Measurements from ENCODE around the gene OSBPL5.

The OSBPL5 gene

DNA sequence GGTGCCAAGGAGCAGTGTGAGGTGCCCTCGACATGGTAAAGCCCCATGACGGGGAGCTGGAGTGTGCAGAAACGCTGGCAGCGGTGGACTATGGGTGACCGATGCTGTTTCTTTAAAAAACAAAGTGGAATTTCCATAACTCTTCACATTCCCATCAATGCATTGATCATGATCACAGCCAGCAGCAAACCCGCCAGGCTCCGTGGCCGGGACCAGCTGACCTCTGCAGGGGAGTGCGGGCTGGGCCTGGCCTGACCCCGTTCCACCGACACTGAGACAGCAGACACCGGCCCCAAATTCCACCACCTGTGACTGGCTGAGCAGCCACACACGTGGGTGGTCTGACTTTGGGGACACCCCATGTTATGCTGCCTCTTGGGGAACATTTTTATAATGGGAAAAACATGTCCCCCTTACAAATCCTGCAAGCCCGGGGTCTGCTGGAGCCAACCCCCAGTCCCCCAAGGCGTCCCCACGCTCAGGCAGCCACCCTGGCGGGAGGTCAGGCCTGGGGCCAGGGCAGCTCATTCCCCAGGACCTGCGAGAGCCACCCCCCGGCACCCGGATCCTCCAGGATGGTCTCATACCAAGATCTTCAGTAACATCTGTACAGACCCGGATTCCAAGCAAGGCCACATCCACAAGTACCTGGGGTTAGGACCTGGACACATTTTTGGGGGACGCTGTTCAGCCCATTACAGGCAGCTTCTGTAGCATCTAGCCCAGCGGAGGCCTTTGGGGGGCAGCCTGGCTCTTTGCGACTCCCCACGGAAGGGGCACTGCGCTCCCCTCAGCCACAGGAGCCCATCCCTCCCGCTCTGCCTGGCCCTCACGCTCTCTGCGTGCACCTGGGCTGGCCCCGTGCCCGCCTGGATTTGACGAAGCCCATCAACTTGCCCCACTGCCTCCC is 20.6 kb downstream of the OSBPL5 start:
- CTCF ChIA-PET, result no interaction called here
- POLR2A ChIA-PET, result no interaction called here
- no peak for TF ChIP-seq FOXM1 (IDR thresholded peaks at IDR 0.05; ENCODE audit: borderline replicate concordance)
- TF ChIP-seq ELF4 (IDR thresholded peaks at IDR 0.05), result no peak
- TF ChIP-seq FOXK2 (IDR thresholded peaks at IDR 0.05), result no peak
- TF ChIP-seq HDGF (IDR thresholded peaks at IDR 0.05; ENCODE audit: borderline replicate concordance), result no peak
- no peak for TF ChIP-seq SUZ12 (IDR thresholded peaks at IDR 0.05)
- TF ChIP-seq NFRKB (IDR thresholded peaks at IDR 0.05), result no peak
- no peak for TF ChIP-seq L3MBTL2 (conservative IDR thresholded peaks at IDR 0.05)
- no peak for TF ChIP-seq SP1 (IDR thresholded peaks at IDR 0.05)
- no peak for TF ChIP-seq BHLHE40 (IDR thresholded peaks at IDR 0.05; ENCODE audit: borderline replicate concordance)
- TF ChIP-seq TARDBP (IDR thresholded peaks at IDR 0.05), result no peak
- TF ChIP-seq LEF1 (IDR thresholded peaks at IDR 0.05; ENCODE audit: borderline replicate concordance), result no peak
- TF ChIP-seq CTBP1 (IDR thresholded peaks at IDR 0.05; ENCODE audit: borderline replicate concordance), result no peak
- DNase-seq (ENCODE audit: extremely low spot score), result no peak

GRCh38 chr11:3143136-3143880 is 21.8 kb downstream of the OSBPL5 start:
- no peak for TF ChIP-seq LEF1 (IDR thresholded peaks at IDR 0.05; ENCODE audit: borderline replicate concordance)
- CTCF ChIA-PET, result no interaction called here
- DNase-seq (ENCODE audit: extremely low spot score), result no peak
- POLR2A ChIA-PET, result no interaction called here

- ChIA-PET CTCF (no interaction called here), POLR2A (no interaction called here)
- TF ChIP-seq L3MBTL2 (conservative IDR thresholded peaks at IDR 0.05), result no peak
- TF ChIP-seq CTBP1 (IDR thresholded peaks at IDR 0.05; ENCODE audit: borderline replicate concordance), result no peak
- TF ChIP-seq ELF4 (IDR thresholded peaks at IDR 0.05), result no peak
- no peak for TF ChIP-seq SUZ12 (IDR thresholded peaks at IDR 0.05)
- TF ChIP-seq FOXM1 (IDR thresholded peaks at IDR 0.05; ENCODE audit: borderline replicate concordance), result no peak
- TF ChIP-seq PKNOX1 (IDR thresholded peaks at IDR 0.05), result no peak
- TF ChIP-seq FOXA1 (IDR thresholded peaks at IDR 0.05), result no peak
- no peak for TF ChIP-seq BHLHE40 (IDR thresholded peaks at IDR 0.05; ENCODE audit: borderline replicate concordance)
- no peak for TF ChIP-seq FOXK2 (IDR thresholded peaks at IDR 0.05)
- TF ChIP-seq SP1 (IDR thresholded peaks at IDR 0.05), result no peak
- TF ChIP-seq TARDBP (IDR thresholded peaks at IDR 0.05), result no peak
- TF ChIP-seq LEF1 (IDR thresholded peaks at IDR 0.05; ENCODE audit: borderline replicate concordance), result no peak
- no peak for TF ChIP-seq HDGF (IDR thresholded peaks at IDR 0.05; ENCODE audit: borderline replicate concordance)
- TF ChIP-seq ARNT (IDR thresholded peaks at IDR 0.05), result no peak
- no peak for TF ChIP-seq ZNF384 (IDR thresholded peaks at IDR 0.05)
- no peak for TF ChIP-seq NFRKB (IDR thresholded peaks at IDR 0.05)
- no peak for DNase-seq (ENCODE audit: extremely low spot score)
Measured at GRCh38 chr11:3140291-3140603, 24.9 kb downstream of the OSBPL5 start.

DNA sequence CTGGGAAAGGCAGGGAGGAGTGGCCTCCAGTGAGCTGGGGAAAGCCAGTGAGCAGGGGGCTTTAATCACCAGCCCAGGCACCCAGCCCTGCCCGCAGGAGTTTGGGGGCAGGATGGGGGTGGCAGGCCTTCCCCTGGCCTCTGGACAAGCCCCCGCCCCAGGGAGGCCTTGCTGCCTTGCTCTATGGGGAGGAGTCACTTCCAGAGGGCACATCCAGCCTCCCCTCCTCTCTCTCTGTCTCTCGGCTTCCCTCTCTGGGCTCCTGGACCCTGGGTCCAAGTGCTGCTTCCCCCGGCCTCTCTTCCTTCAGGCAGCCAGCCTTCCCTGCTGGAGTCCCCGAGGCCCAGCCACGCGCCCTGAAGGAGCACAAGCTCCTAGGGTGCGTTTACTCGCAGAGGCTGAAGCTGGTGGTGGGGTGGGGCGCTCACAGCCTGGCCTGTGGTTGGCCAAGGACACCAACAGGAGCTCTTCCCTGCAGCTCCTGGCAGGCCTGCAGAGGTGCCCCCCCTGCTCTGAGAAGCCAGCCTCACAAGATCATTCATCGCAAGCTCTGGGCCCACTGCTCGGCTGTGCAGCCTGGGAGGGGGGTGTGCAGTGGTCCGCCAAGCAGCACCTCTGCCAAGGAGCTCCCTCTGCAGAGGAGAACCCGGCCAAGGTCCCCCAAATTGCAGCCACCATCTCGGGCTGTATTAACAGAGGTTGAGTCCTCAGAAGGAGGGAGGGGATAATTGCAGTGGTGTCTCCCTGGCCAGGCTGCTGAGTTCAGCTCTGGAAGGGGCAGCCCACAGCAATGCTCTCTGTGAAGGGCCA is 25.4 kb downstream of the OSBPL5 start:
- POLR2A ChIA-PET, result no interaction called here
- TF ChIP-seq FOXM1 (IDR thresholded peaks at IDR 0.05; ENCODE audit: borderline replicate concordance) (no peak), HDGF (IDR thresholded peaks at IDR 0.05; ENCODE audit: borderline replicate concordance) (no peak), LEF1 (IDR thresholded peaks at IDR 0.05; ENCODE audit: borderline replicate concordance) (no peak), ARNT (IDR thresholded peaks at IDR 0.05) (no peak)
- CTCF ChIA-PET, result no interaction called here
- DNase-seq (ENCODE audit: extremely low spot score), result no peak

DNA sequence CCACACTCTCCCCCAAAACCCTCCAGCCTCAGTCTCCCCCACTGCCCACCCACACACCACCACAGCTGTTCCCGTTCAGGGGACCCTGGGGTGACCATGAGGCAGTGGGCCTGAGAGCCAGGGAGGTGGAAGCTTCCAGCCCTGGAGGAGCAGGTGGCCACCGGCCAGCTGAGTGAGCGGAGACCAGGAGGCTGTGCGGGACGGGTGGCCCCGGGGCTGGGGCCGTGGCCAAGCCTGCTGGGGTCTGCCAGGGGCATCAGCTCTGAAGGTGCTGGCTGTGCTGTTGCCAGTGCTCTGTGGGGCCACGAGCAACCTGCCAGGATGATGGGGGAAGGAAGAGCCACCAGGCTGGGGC is 26.0 kb downstream of the OSBPL5 start:
- CTCF ChIA-PET, result no interaction called here
- POLR2A ChIA-PET, result no interaction called here
- DNase-seq (ENCODE audit: extremely low spot score), result no peak
- TF ChIP-seq SUZ12 (IDR thresholded peaks at IDR 0.05), result no peak

DNA sequence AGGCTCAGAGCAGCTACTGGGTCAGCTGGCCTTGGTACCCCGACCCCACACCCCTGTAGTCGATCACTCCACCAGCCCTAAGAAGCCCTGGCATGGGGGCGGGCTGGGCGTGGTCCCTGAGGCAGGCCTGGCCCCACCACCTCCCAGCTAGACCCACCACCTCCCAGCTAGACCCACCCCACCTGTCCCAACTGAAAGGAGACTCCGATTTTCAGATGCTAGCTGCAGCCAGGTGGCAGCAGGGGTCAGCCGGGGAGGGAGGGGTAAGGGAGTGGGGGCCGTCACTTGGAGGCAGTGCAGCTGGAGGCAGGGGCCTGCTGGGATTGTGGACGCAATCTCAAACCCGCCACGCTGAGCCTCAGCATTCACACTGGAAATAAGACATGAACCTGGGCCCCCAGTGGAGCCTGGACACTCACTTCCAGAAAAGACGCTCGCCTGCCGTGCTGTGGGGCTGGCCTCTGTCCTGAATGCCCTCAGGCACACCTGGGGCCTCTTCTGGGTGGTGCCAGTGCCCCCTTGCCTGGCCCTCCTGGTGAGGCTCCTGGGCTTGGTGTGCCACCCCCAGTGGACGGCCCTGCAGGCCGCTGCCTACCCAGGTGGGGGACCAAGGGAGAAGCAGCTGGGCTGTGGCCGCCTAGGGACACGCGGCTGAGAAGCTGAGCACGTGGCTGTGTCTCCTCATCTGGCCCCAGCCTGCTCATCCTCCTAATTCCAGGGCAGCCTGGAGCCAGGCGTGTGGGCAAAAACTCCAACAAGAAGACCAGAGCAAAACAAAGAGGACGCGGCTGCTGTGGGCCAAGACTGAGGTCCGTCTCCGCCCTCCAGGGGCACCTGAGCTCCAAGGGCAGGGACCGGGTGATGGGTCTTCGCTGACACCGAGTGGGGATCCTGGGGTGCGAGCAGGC is 26.7 kb downstream of the OSBPL5 start:
- CTCF ChIA-PET, result no interaction called here
- POLR2A ChIA-PET, result no interaction called here

More for the DNA sequence above, 26.7 kb downstream of the OSBPL5 start:
- DNase-seq (ENCODE audit: extremely low spot score), result no peak
- TF ChIP-seq CTBP1 (IDR thresholded peaks at IDR 0.05; ENCODE audit: borderline replicate concordance) (no peak), NFRKB (IDR thresholded peaks at IDR 0.05) (no peak)
